ENCODE data around the gene TMEM232. TPM values are rescaled to one million over a fixed set of nuclear protein-coding genes. Genes with fewer than 3 reads are reported as not detected.

TMEM232 gene
- total and polyA plus RNA-seq, 9 of the 15 experiments (the other 6 are each of a cell fraction or from before 2014, with no cell fraction given) = 0.09 to 2.2 (median 0.41) TPM

DNA sequence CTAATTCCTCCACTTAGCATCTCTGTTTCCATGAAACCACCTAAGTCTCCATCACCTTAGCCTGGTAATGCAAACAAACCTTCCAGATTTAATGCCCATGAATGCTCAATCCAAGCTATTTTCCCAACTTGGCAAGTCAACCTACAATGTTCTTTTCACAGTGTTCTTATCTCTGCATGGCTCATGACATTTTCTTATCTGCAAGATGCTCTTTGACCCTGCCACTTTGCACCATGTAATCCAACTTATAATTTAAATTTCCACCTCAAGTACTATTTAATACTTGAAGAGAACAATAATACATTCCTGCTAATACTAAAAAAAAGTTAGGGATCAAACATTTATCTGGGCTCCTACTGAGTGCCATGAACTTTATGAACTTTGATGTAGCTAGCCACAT lies 164.3 kb downstream of the TMEM232 start:
- ChIA-PET CTCF (ENCODE audit: low intra/inter-chr PET ratio) (no interaction called here), POLR2A (no interaction called here)
- Histone ChIP-seq H3K9ac (ENCODE audit: insufficient read depth in 1 of 2, low read depth in 2 of 2, low read length in 2 of 2) (no peak overlapping the region), H3K9me1 (ENCODE audit: control insufficient read depth, insufficient read depth, low read length) (no peaks in the 10 kb centered on the region), H4K20me1 (replicated peaks; ENCODE audit: control insufficient read depth, insufficient read depth, low read length) (no peaks in the 10 kb centered on the region), H3K4me1 (replicated peaks in 1 of 2; ENCODE audit: control insufficient read depth in 2 of 2, insufficient read depth in 2 of 2, low read length in 2 of 2) (no peaks in the 10 kb centered on the region), H3K4me3 (no peak overlapping the region), H3K27me3 (ENCODE audit: control insufficient read depth in 2 of 2, insufficient read depth in 2 of 2, low read length in 2 of 2) (no peaks in the 10 kb centered on the region), H3K27ac (ENCODE audit: extremely low read depth, low read depth, low read length) (no peak overlapping the region), H3K9me3 (replicated peaks; ENCODE audit: control insufficient read depth, insufficient read depth, low read depth, low read length) (no peaks in the 10 kb centered on the region), H3K4me2 (ENCODE audit: insufficient read depth, low read length) (no peak overlapping the region), H3K79me2 (ENCODE audit: control insufficient read depth, insufficient read depth, low read length) (no peaks in the 10 kb centered on the region), H3K36me3 (ENCODE audit: control insufficient read depth, insufficient read depth, low read length) (no peaks in the 10 kb centered on the region), H2AFZ (ENCODE audit: low read depth, low read length) (no peak overlapping the region)
- FAIRE-seq (no peak), ATAC-seq (no peak), DNase-seq (ENCODE audit: extremely low read depth in 1 of 4, low spot score in 3 of 4) (no peak)
- no peak for TF ChIP-seq ZNF436 (CRISPR knock-in tag; IDR thresholded peaks at IDR 0.05)
- TF ChIP-seq MTA3 (IDR thresholded peaks at IDR 0.05; ENCODE audit: borderline replicate concordance) = no peak
- TF ChIP-seq CEBPG (CRISPR knock-in tag; IDR thresholded peaks at IDR 0.05) = no peak
- TF ChIP-seq CEBPG (tag; conservative IDR thresholded peaks at IDR 0.05 in 1 of 2, IDR thresholded peaks at IDR 0.05 in 1 of 2) = no peak
- no peak for TF ChIP-seq POLR2AphosphoS2 (IDR thresholded peaks at IDR 0.05; ENCODE audit: low read length)
- in situ Hi-C loops (cut with MboI) = no loop called here
- no TSS peak for BruUV-seq (replicated peaks)
- intact Hi-C loops (cut with micrococcal nuclease) = no loop called here

DNA sequence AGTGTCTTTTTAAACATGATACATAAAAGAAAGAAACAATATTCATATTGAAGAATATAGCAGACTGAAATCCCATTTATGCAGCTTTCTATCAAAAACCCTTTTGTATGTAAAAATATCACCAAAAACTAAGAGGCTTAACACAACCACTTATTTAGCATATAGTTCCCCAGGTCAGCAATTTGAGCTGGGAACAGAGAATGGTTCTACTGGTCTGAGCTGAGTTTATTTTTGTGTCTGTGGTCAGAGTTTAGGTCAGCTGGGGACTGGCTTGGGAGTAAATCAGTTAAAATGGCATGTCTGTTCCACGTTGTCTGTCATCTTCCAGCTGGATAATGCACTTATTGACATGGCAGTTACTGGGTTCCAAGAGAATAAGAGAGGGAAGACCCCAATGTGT lies 165.0 kb downstream of the TMEM232 start:
- Histone ChIP-seq H3K4me2 (ENCODE audit: insufficient read depth, low read length) (no peak overlapping the region), H3K4me1 (replicated peaks in 1 of 2; ENCODE audit: control insufficient read depth in 2 of 2, insufficient read depth in 2 of 2, low read length in 2 of 2) (no peaks in the 10 kb centered on the region), H3K27ac (ENCODE audit: extremely low read depth, low read depth, low read length) (no peak overlapping the region), H3K9me1 (ENCODE audit: control insufficient read depth, insufficient read depth, low read length) (no peaks in the 10 kb centered on the region), H3K4me3 (no peak overlapping the region), H3K36me3 (ENCODE audit: control insufficient read depth, insufficient read depth, low read length) (no peaks in the 10 kb centered on the region), H4K20me1 (replicated peaks; ENCODE audit: control insufficient read depth, insufficient read depth, low read length) (no peaks in the 10 kb centered on the region), H3K79me2 (ENCODE audit: control insufficient read depth, insufficient read depth, low read length) (no peaks in the 10 kb centered on the region), H3K27me3 (ENCODE audit: control insufficient read depth in 2 of 2, insufficient read depth in 2 of 2, low read length in 2 of 2) (no peaks in the 10 kb centered on the region), H3K9ac (ENCODE audit: insufficient read depth in 1 of 2, low read depth in 2 of 2, low read length in 2 of 2) (no peak overlapping the region), H3K9me3 (replicated peaks; ENCODE audit: control insufficient read depth, insufficient read depth, low read depth, low read length) (no peaks in the 10 kb centered on the region), H2AFZ (ENCODE audit: low read depth, low read length) (no peak overlapping the region)
- in situ Hi-C loops (cut with MboI) (no loop called here), intact Hi-C loops (cut with micrococcal nuclease) (no loop called here)
- no peak for ATAC-seq
- ChIA-PET CTCF (ENCODE audit: low intra/inter-chr PET ratio) (no interaction called here), POLR2A (no interaction called here)
- DNase-seq (ENCODE audit: extremely low read depth in 1 of 4, low spot score in 3 of 4) = no peak
- 0% methylated on average over 1 of the region's 1 CpG for WGBS (ENCODE audit: insufficient coverage, low coverage, missing lambda C conversion rate)
- BruUV-seq (replicated peaks) = no TSS peak
- FAIRE-seq = no peak
- TF ChIP-seq, protein P1, sequence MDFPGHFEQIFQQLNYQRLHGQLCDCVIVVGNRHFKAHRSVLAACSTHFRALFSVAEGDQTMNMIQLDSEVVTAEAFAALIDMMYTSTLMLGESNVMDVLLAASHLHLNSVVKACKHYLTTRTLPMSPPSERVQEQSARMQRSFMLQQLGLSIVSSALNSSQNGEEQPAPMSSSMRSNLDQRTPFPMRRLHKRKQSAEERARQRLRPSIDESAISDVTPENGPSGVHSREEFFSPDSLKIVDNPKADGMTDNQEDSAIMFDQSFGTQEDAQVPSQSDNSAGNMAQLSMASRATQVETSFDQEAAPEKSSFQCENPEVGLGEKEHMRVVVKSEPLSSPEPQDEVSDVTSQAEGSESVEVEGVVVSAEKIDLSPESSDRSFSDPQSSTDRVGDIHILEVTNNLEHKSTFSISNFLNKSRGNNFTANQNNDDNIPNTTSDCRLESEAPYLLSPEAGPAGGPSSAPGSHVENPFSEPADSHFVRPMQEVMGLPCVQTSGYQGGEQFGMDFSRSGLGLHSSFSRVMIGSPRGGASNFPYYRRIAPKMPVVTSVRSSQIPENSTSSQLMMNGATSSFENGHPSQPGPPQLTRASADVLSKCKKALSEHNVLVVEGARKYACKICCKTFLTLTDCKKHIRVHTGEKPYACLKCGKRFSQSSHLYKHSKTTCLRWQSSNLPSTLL (IDR thresholded peaks at IDR 0.05) = no peak
- TF ChIP-seq, protein P2, sequence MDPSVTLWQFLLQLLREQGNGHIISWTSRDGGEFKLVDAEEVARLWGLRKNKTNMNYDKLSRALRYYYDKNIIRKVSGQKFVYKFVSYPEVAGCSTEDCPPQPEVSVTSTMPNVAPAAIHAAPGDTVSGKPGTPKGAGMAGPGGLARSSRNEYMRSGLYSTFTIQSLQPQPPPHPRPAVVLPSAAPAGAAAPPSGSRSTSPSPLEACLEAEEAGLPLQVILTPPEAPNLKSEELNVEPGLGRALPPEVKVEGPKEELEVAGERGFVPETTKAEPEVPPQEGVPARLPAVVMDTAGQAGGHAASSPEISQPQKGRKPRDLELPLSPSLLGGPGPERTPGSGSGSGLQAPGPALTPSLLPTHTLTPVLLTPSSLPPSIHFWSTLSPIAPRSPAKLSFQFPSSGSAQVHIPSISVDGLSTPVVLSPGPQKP (CRISPR knock-in tag; IDR thresholded peaks at IDR 0.05) = no peak
- TF ChIP-seq RBBP5 (IDR thresholded peaks at IDR 0.05; ENCODE audit: borderline replicate concordance, insufficient read depth, low read length, poor library complexity, severe bottlenecking) (no peak), PCBP1 (IDR thresholded peaks at IDR 0.05; ENCODE audit: low read depth, low read length, poor library complexity, severe bottlenecking) (no peak), ARID1B (IDR thresholded peaks at IDR 0.05) (no peak), RBFOX2 (IDR thresholded peaks at IDR 0.05; ENCODE audit: low read depth, low read length) (no peak), KLF1 (tag; IDR thresholded peaks at IDR 0.05) (no peak)
- TF ChIP-seq, protein P3, sequence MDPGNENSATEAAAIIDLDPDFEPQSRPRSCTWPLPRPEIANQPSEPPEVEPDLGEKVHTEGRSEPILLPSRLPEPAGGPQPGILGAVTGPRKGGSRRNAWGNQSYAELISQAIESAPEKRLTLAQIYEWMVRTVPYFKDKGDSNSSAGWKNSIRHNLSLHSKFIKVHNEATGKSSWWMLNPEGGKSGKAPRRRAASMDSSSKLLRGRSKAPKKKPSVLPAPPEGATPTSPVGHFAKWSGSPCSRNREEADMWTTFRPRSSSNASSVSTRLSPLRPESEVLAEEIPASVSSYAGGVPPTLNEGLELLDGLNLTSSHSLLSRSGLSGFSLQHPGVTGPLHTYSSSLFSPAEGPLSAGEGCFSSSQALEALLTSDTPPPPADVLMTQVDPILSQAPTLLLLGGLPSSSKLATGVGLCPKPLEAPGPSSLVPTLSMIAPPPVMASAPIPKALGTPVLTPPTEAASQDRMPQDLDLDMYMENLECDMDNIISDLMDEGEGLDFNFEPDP (CRISPR knock-in tag; IDR thresholded peaks at IDR 0.05) = no peak
